CD4-positive, alpha-beta T cell (primary cell): ENCODE measurements around the gene ADGRG2. TPM values are rescaled to one million over a fixed set of nuclear protein-coding genes. Genes with fewer than 3 reads are reported as not detected.
"Not testable (repeated sequence)": the region's sequence is repeated elsewhere in the genome, so short reads cannot be mapped to it uniquely, and the experiment has no call there.

Experiments used
- ATAC-seq: fragments of 200-7000 bp; cut with Tn5 transposase; one replicate; pipeline ENCODE4 v1.10.0; 2022; ENCODE audit warnings: mild to moderate bottlenecking; ENCODE audit not compliant: poor library complexity
- CTCF ChIA-PET: fragments of 350-600 bp; sonication (Branson Sonifier 250); formaldehyde crosslinking; loops from one replicate; lab custom pipeline; 2021; ENCODE audit warnings: antibody characterized with exemption, inconsistent platforms; lab: Charles Lee
- POLR2A ChIA-PET: fragments of 350-600 bp; sonication (Branson Sonifier 250); formaldehyde crosslinking; loops from one replicate; lab custom pipeline; 2021; ENCODE audit warnings: antibody characterized with exemption, inconsistent platforms; lab: Charles Lee
- DNase-seq, 14 experiments: peaks; one replicate each; pipeline ENCODE4 v3.0.0-alpha.2; 2013 to 2020; ENCODE audit warnings: mixed read lengths in 2 of 14
- H3K27ac ChIP-seq, 2 donors: one replicate each; pipeline versions ENCODE4 v1.5.1 to v1.7.0; 2013; ENCODE audit warnings: low read length in 2 of 2, low read depth in 1 of 2, mild to moderate bottlenecking in 1 of 2
- H3K27me3 ChIP-seq, 2 experiments: 1 replicate in 1 of 2; 2 replicates in 1 of 2; pipeline versions ENCODE4 v1.6.1 to v1.7.0; 2013; ENCODE audit warnings: low read length in 2 of 2, control low read depth in 1 of 2, mild to moderate bottlenecking in 1 of 2, moderate library complexity in 1 of 2; ENCODE audit not compliant: insufficient read depth in 2 of 2, control insufficient read depth in 1 of 2
- H3K36me3 ChIP-seq: one replicate; pipeline ENCODE4 v1.6.1; 2013; ENCODE audit warnings: low read length, control low read depth; ENCODE audit not compliant: insufficient read depth
- H3K4me1 ChIP-seq: one replicate; pipeline ENCODE4 v1.6.1; 2013; ENCODE audit warnings: low read length, control low read depth; ENCODE audit not compliant: insufficient read depth
- H3K4me3 ChIP-seq: one replicate; pipeline ENCODE4 v1.5.1; 2013; ENCODE audit warnings: mild to moderate bottlenecking, low read length, moderate library complexity
- H3K9me3 ChIP-seq, 2 experiments: 1 replicate in 1 of 2; 2 replicates in 1 of 2; pipeline versions ENCODE4 v1.6.1 to v1.7.0; 2013; ENCODE audit warnings: low read length in 2 of 2, mild to moderate bottlenecking in 2 of 2, control low read depth in 1 of 2, moderate library complexity in 1 of 2; ENCODE audit not compliant: control insufficient read depth in 1 of 2, insufficient read depth in 1 of 2
- H3K27ac Mint-ChIP-seq: one replicate; pipeline ENCODE4 v1.8.0; 2020; ENCODE audit warnings: mixed read lengths
- H3K27me3 Mint-ChIP-seq: one replicate; pipeline ENCODE4 v1.8.0; 2021; ENCODE audit warnings: mixed read lengths
- H3K36me3 Mint-ChIP-seq: one replicate; pipeline ENCODE4 v1.8.0; 2021; ENCODE audit warnings: low read depth, mixed read lengths
- H3K4me1 Mint-ChIP-seq: one replicate; pipeline ENCODE4 v1.8.0; 2021; ENCODE audit warnings: low read depth, mixed read lengths
- H3K4me3 Mint-ChIP-seq: one replicate; pipeline ENCODE4 v1.8.0; 2020; ENCODE audit warnings: mild to moderate bottlenecking, mixed read lengths
- H3K9me3 Mint-ChIP-seq: one replicate; pipeline ENCODE4 v1.8.0; 2020; ENCODE audit warnings: mixed read lengths
- intact Hi-C, 2 experiments: fragments of 100-400 bp; cut with DNase I in 1 of 2; cut with micrococcal nuclease in 1 of 2; formaldehyde crosslinking; loops; one replicate each; pipeline versions ENCODE4 v1.15.1 to v1.9.0; 2023 to 2025; cut with DNase I, micrococcal nuclease
- total RNA-seq, 174 experiments: library from RNA in 2 of 174; stranded (reverse) in 2 of 174; gene quantifications; one replicate each; pipeline ENCODE4 v1.2.3 and lab custom pipeline; 2021 to 2026
- TF ChIP-seq, protein P1 (sequence below): fragments of 200-600 bp; IDR thresholded peaks from one replicate; pipeline ENCODE4 v1.8.0; 2022; ENCODE audit warnings: antibody characterized with exemption, mild to moderate bottlenecking

Gene ADGRG2
- total RNA-seq, 2 experiments from 2014 or later: not detected

DNA sequence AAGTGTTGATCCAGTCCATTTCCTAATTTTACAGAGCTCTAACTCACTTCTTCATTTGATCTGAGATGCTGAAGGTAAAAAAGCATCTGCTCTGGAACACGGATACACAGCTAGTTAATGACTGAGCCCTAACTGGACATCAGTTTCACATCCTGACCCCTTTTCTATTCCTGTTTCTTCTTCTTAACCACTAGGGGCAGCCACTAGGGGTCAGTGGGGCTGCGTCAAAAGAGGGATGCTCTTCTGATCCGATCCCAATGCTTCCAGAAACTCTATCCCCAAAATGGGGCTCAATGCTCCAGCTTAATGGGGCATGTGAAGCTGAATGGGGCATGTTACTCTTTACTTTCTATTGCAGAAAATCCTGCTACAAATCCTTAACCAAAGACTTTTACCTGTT lies 105.0 kb downstream of the ADGRG2 start:
- Histone ChIP-seq H3K36me3 (no peaks in the 10 kb centered on the region), H3K9me3 (no peaks in the 10 kb centered on the region), H3K4me1 (no peaks in the 10 kb centered on the region), H3K27ac (no peak overlapping the region), H3K27me3 (no peaks in the 10 kb centered on the region), H3K4me3 (no peak overlapping the region)
- Mint-ChIP-seq H3K4me1 (no peaks in the 10 kb centered on the region), H3K9me3 (no peaks in the 10 kb centered on the region), H3K36me3 (no peaks in the 10 kb centered on the region), H3K27me3 (no peaks in the 10 kb centered on the region), H3K4me3 (no peak overlapping the region), H3K27ac (no peak overlapping the region)
- TF ChIP-seq, protein P1, sequence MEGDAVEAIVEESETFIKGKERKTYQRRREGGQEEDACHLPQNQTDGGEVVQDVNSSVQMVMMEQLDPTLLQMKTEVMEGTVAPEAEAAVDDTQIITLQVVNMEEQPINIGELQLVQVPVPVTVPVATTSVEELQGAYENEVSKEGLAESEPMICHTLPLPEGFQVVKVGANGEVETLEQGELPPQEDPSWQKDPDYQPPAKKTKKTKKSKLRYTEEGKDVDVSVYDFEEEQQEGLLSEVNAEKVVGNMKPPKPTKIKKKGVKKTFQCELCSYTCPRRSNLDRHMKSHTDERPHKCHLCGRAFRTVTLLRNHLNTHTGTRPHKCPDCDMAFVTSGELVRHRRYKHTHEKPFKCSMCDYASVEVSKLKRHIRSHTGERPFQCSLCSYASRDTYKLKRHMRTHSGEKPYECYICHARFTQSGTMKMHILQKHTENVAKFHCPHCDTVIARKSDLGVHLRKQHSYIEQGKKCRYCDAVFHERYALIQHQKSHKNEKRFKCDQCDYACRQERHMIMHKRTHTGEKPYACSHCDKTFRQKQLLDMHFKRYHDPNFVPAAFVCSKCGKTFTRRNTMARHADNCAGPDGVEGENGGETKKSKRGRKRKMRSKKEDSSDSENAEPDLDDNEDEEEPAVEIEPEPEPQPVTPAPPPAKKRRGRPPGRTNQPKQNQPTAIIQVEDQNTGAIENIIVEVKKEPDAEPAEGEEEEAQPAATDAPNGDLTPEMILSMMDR: no peak
- DNase-seq (no peak), ATAC-seq (no peak)
- ChIA-PET POLR2A (no interaction called here), CTCF (no interaction called here)
- intact Hi-C loops: no loop called here

DNA sequence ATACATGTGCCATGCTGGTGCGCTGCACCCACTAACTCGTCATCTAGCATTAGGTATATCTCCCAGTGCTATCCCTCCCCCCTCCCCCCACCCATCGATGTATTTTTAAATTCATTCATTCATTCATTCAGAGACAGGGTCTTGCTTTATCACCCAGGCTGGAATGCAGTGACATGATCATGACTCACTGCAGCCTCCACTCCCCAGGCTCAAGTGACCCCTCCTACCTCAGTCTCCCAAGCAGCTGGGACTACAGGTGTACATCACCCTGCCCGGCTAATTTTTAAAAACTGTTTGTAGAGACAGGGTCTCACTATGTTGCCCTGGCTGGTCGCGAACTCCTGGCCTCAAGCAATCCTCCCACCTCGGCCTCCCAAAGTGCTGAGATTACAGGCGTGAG lies 105.7 kb downstream of the ADGRG2 start:
- H3K27me3 Mint-ChIP-seq, H3K36me3 ChIP-seq, POLR2A ChIA-PET, H3K27me3 ChIP-seq, H3K4me3 ChIP-seq, DNase-seq, H3K9me3 ChIP-seq, intact Hi-C loops, H3K4me1 ChIP-seq, ATAC-seq, H3K27ac ChIP-seq, H3K27ac Mint-ChIP-seq, H3K9me3 Mint-ChIP-seq, H3K4me1 Mint-ChIP-seq, H3K36me3 Mint-ChIP-seq, H3K4me3 Mint-ChIP-seq: not testable (repeated sequence)
- CTCF ChIA-PET: interaction anchor here (1.5 kb wide), 1 partner anchor 12 kb away, joined by 3 read pairs; no protein-coding TSS in a partner anchor

DNA sequence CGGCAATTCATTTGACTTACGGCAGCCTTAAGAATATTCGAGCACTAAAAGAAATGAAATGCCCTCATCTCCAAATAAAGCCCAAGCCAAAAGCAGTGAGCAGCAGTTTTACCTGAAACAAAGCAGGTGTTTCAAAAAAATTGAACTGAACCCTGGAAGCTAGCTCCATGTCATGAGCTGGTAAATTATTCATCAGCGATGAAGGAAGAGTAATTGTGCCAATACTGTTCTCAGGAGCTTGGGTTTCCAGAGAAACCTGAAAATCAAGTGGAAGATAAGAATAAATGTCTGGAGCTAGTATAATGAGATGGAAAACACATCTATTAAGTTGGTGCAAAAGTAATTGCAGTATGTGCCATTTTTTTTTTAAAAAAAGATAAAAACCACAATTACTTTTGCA lies 114.4 kb downstream of the ADGRG2 start:
- ChIA-PET POLR2A (no interaction called here), CTCF (no interaction called here)
- Histone ChIP-seq H3K27me3 (no peaks in the 10 kb centered on the region), H3K36me3 (no peaks in the 10 kb centered on the region), H3K9me3 (no peaks in the 10 kb centered on the region), H3K4me1 (no peaks in the 10 kb centered on the region), H3K27ac (no peak overlapping the region), H3K4me3 (no peak overlapping the region)
- H3K36me3 Mint-ChIP-seq: no peaks in the 10 kb centered on the region
- H3K4me1 Mint-ChIP-seq: no peaks in the 10 kb centered on the region
- ATAC-seq: no peak
- H3K4me3 Mint-ChIP-seq: no peak overlapping the region
- intact Hi-C loops: loop anchor here in 1 of 2 experiments (10.0 kb wide), 1 partner anchor 613 kb away; no protein-coding TSS in a partner anchor
- no peaks in the 10 kb centered on the region for H3K9me3 Mint-ChIP-seq
- TF ChIP-seq, protein P1: no peak
- no peaks in the 10 kb centered on the region for H3K27me3 Mint-ChIP-seq
- H3K27ac Mint-ChIP-seq: no peak overlapping the region
- no peak for DNase-seq

DNA sequence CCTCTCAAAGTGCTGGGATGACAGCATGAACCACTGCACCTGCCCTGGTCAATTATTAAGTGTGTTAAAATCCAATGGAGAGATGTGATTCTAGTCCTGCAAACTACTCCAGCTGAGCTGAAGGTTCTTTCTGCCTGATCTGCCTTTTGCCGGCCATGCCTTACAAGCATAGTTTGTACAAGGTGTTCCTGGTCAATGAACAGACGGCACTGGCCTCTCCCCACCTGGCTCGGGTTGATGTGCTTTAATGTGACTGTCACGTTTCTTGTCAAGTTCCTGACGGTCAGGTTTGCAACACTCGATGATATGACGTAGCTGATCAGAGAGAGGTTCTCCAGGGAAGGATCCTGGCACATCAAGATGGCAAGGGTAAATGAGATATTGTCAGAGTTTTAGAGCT lies 115.3 kb downstream of the ADGRG2 start:
- no peak for ATAC-seq
- CTCF ChIA-PET: no interaction called here
- intact Hi-C loops: loop anchor here in 1 of 2 experiments (10.0 kb wide), 1 partner anchor 612 kb away; no protein-coding TSS in a partner anchor
- no peaks in the 10 kb centered on the region for H3K36me3 ChIP-seq
- Mint-ChIP-seq H3K9me3 (no peaks in the 10 kb centered on the region), H3K27me3 (no peaks in the 10 kb centered on the region), H3K27ac (no peak overlapping the region), H3K36me3 (no peaks in the 10 kb centered on the region), H3K4me3 (no peak overlapping the region), H3K4me1 (no peaks in the 10 kb centered on the region)
- H3K9me3 ChIP-seq: no peaks in the 10 kb centered on the region
- no peak for DNase-seq
- POLR2A ChIA-PET: no interaction called here
- no peak overlapping the region for H3K27ac ChIP-seq
- no peaks in the 10 kb centered on the region for H3K27me3 ChIP-seq
- no peaks in the 10 kb centered on the region for H3K4me1 ChIP-seq
- TF ChIP-seq, protein P1: no peak
- no peak overlapping the region for H3K4me3 ChIP-seq
